SKM-1 (cell line): Measurements from ENCODE around the gene DBH.
"Not testable (repeated sequence)": the region's sequence is repeated elsewhere in the genome, so short reads cannot be mapped to it uniquely, and the experiment has no call there.

ENCODE experiments used
- DNase-seq: peaks from one replicate; lab custom pipeline; 2025; ENCODE audit not compliant: unreplicated experiment; lab: John Stamatoyannopoulos, UW

The DBH gene

DNA sequence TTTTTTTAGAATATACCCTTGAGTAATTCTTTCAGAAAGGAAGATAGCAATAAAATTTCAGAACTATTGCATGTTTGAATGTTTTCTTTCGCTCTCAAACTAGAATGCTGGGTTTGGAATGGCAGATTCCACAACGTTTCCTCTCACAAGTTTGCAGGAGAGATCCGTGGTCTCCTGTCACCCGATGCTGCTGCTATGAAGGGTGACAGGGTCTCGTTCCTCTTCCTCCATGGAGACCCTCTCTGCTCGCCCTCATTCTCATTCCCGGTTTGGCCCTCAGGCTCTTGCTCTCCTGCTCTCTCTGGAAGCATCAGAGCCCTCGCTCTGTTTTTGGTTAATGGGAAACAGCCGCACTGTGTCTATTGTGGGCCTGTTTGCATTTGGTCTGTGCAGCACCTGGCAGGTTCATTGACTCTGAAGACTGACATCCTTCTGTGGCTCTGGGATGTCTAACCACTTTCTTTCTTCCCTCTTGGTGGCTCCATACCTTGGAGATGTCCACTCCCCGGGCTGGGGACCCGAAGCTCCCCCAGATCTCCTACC is 14.4 kb upstream of the DBH start:
- DNase-seq: no peak

DNA sequence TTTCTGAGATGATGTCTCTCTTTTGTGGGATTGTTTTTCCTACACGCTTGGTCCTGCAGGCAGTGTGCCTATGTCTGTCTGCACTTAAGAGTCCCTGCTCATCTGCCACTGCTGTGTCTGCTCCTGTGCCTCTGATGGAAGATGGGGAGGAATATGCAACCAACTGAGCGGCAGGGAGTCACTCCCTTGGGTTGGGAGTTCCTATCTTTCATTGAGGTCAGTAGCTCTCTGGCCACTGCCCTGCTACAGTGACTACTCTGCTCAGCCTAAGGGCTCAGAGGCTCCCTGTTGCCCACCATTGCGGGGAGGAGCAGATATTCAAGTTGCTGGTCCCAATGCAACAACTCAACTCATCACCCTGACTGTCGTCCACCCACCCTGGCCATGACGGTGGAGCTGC is 13.6 kb upstream of the DBH start:
- no peak for DNase-seq

DNA sequence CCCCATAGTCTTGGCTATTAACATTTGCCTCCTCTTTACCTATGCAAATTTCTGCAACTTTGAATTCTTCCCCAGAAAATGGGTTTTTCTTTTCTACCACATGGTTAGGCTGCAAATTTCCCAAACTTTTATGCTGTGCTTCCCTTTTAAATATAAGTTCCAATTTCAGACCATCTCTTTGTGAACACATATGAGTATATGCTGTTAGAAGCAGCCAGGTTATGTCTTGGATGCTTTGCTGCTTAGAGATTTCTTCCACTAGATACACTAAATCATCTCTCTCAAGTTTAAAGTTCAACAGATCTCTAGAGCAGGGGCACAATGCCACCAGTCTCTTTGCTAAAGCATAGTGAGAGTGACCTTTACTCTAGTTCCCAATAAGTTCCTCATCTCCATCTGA is 10.2 kb upstream of the DBH start:
- not testable (repeated sequence) for DNase-seq

- DNase-seq: no peak
These were observed 8.8 kb upstream of the DBH start for GRCh38 chr9:133627341-133627740.

DNA sequence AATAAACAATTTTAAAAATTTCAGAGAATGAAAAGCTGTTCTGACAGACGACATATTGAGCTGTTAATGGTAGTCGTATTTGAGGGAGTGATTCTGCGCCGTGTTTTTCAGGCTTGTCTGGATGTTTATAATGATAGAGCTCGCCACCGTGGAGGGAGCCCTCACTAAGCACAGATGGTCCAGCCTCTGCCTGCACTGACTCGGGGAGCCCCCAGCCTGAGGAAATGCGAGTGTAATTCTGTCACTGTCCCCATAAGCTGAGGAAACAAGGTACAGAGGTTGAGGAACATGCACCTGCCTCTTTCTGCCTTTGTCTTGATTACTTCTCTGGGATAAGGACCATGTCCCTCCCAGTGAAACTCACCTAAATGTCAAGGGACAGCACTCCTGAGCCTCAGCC is 7.4 kb upstream of the DBH start:
- no peak for DNase-seq

- DNase-seq: no peak
These were observed 6.7 kb upstream of the DBH start for GRCh38 chr9:133629221-133630110.

- no peak for DNase-seq
These were observed 5.1 kb upstream of the DBH start for GRCh38 chr9:133631111-133631510.

GRCh38 chr9:133632806-133633680 is 3.1 kb upstream of the DBH start:
- no peak for DNase-seq

DNA sequence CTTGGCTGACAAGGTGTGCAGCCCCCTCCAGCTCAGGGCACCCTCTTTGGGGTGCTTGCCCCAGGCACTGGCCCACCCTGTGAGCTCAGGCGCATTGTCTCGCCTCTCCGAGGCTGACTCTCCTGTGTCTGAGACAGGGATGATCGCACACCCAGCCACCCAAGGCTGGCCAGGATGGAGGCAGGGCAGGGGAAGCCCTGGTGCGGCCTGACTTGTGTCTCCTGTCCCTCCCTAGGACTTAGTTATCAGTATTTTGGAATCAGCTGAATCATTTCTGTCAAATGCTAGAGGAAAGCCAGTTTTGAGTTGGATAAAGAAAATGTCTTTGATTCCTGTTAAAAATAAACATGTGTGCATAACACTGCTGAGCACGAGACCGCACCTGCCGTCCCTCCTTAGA is 2.5 kb upstream of the DBH start:
- no peak for DNase-seq

- no peak for DNase-seq
These were observed 2.0 kb upstream of the DBH start for GRCh38 chr9:133634081-133634691.

GRCh38 chr9:133635098-133635497 is 1.1 kb upstream of the DBH start:
- DNase-seq: no peak

GRCh38 chr9:133636902-133637301 is 739 bp downstream of the DBH start:
- DNase-seq: no peak

- DNase-seq: no peak
These were observed 1.4 kb downstream of the DBH start for GRCh38 chr9:133637451-133638055.

DNA sequence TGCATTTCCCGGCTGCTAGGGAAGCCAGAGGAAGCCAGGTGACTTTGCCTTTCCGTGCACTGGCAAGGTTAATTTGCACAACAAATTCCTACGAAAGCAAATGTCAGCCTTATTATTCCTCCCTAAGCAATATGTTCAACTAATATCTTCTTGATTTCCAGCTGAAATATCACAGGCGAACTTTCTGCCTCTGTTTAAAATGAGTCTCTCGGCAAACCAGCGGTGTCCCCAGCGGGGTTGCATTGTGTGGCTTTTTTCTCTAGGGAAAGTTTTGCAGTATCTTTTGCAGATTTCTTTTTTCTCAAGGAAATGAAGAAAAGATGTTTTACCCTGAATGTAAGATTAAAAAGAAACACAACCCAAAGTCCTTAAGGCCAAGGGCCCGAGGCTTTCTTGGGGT is 1.9 kb downstream of the DBH start:
- DNase-seq: no peak

- no peak for DNase-seq
These were observed 2.5 kb downstream of the DBH start for GRCh38 chr9:133638711-133639110.

DNA sequence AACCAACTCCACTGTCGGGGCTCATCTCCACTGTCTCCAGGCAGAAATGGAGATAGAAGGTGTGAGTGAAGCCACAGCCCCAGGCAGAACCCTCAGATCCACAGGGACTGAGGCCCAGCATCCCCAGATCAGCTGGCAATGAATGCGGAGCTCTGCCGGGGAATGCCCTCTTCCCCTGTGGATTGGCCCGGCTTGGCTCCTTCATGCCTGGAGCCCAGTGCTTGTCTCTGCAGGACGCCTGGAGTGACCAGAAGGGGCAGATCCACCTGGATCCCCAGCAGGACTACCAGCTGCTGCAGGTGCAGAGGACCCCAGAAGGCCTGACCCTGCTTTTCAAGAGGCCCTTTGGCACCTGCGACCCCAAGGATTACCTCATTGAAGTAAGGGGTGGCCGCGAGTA is 3.5 kb downstream of the DBH start:
- DNase-seq: no peak

DNA sequence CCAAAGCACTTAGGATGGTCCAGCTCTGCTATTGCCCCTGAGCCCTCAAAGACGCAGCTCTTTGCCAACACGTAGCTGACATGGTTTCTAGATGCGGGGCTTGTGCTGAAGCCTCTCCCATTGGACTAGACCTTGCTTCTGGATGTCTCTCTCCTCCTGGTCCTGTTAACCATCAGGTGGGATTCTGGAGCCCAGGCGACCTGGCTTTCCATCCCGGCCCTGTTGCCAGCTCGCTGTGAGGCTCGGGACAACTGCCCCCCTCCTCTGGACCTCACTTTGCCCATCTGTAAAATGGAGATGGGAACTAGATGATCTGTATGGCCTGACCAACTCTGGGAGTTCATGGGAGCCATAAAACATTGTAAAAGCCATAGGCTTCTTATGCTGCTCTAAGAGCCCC is 4.0 kb downstream of the DBH start:
- DNase-seq: no peak

- DNase-seq: no peak
These were observed 4.6 kb downstream of the DBH start for GRCh38 chr9:133640580-133641395.

DNA sequence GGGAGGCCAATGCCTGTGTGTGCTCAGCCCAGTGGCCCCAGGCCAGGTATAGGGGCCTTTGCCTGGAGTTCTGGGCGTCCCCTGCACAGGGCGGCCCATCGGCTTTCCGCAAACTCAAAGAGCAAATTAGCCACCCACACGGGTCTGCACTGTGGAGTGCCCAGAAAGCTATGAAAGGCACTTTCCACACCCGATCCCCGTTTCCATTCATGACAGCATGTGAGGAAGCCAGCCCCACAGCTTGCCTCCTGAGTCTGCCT is 5.2 kb downstream of the DBH start:
- DNase-seq: no peak

- DNase-seq: no peak
These were observed 5.9 kb downstream of the DBH start for GRCh38 chr9:133641861-133642595.
